ENCODE results near the gene OVCA2. TPM values are rescaled to one million over a fixed set of nuclear protein-coding genes. Genes with fewer than 3 reads are reported as not detected.

Gene OVCA2
- total RNA-seq, 2 donors from 2014 or later, result 28.4 to 35.2 TPM

- H3K27me3 Mint-ChIP-seq, result no peaks in the 10 kb centered on the region
- peaks cover 21% of the 10 kb centered on the region for H3K4me1 Mint-ChIP-seq
- H3K9me3 ChIP-seq (ENCODE audit: control insufficient read depth, low read length, poor library complexity, severe bottlenecking), result no peaks in the 10 kb centered on the region
- H3K4me3 Mint-ChIP-seq, result peak overlapping the region; percentile 73
- DNase-seq (no peak), ATAC-seq (no peak)
- peak overlapping the region; percentile 49 for H3K27ac Mint-ChIP-seq
- H3K36me3 Mint-ChIP-seq (ENCODE audit: low read depth), result no peaks in the 10 kb centered on the region
Measured at GRCh38 chr17:2048805-2049204, 7.0 kb downstream of the OVCA2 start.

- Mint-ChIP-seq H3K27me3 (no peaks in the 10 kb centered on the region), H3K27ac (peak overlapping the region; percentile 49), H3K4me1 (peaks cover 23% of the 10 kb centered on the region), H3K4me3 (peak overlapping the region; percentile 73), H3K36me3 (ENCODE audit: low read depth) (no peaks in the 10 kb centered on the region)
- no peaks in the 10 kb centered on the region for H3K9me3 ChIP-seq (ENCODE audit: control insufficient read depth, low read length, poor library complexity, severe bottlenecking)
- DNase-seq (peak; percentile 86 to 92 (median 91)), ATAC-seq (peak; percentile 71)
Measured at GRCh38 chr17:2049333-2050299, 7.8 kb downstream of the OVCA2 start.

GRCh38 chr17:2050300-2051060 is 8.7 kb downstream of the OVCA2 start:
- no peak overlapping the region for H3K27ac Mint-ChIP-seq

GRCh38 chr17:2051061-2051932 is 9.5 kb downstream of the OVCA2 start:
- no peak for DNase-seq
- no peaks in the 10 kb centered on the region for H3K27me3 Mint-ChIP-seq
- peaks cover 25% of the 10 kb centered on the region for H3K4me1 Mint-ChIP-seq
- peak overlapping the region; percentile 57 for H3K27ac Mint-ChIP-seq
- no peaks in the 10 kb centered on the region for H3K9me3 ChIP-seq (ENCODE audit: control insufficient read depth, low read length, poor library complexity, severe bottlenecking)
- peak overlapping the region; percentile 76 for H3K4me3 Mint-ChIP-seq
- H3K36me3 Mint-ChIP-seq (ENCODE audit: low read depth), result no peaks in the 10 kb centered on the region
- ATAC-seq, result no peak

More at GRCh38 chr17:2050300-2051060, 8.7 kb downstream of the OVCA2 start:
- peak; percentile 29 for ATAC-seq
- H3K36me3 Mint-ChIP-seq (ENCODE audit: low read depth), result no peaks in the 10 kb centered on the region
- H3K9me3 ChIP-seq (ENCODE audit: control insufficient read depth, low read length, poor library complexity, severe bottlenecking), result no peaks in the 10 kb centered on the region
- no peaks in the 10 kb centered on the region for H3K27me3 Mint-ChIP-seq
- DNase-seq, result peak; percentile 62 to 68 (median 67)
- peak overlapping the region; percentile 76 for H3K4me3 Mint-ChIP-seq
- H3K4me1 Mint-ChIP-seq, result peaks cover 25% of the 10 kb centered on the region

- Mint-ChIP-seq H3K4me3 (peak overlapping the region; percentile 71), H3K27me3 (no peaks in the 10 kb centered on the region), H3K27ac (peak overlapping the region; percentile 57), H3K36me3 (ENCODE audit: low read depth) (no peaks in the 10 kb centered on the region), H3K4me1 (peaks cover 27% of the 10 kb centered on the region)
- no peak for DNase-seq
- no peaks in the 10 kb centered on the region for H3K9me3 ChIP-seq (ENCODE audit: control insufficient read depth, low read length, poor library complexity, severe bottlenecking)
- ATAC-seq, result no peak
Measured at GRCh38 chr17:2051933-2052559, 10.2 kb downstream of the OVCA2 start.

GRCh38 chr17:2053380-2054261 is 11.8 kb downstream of the OVCA2 start:
- H3K9me3 ChIP-seq (ENCODE audit: control insufficient read depth, low read length, poor library complexity, severe bottlenecking), result no peaks in the 10 kb centered on the region
- H3K27ac Mint-ChIP-seq, result peak overlapping the region; percentile 79
- H3K4me1 Mint-ChIP-seq, result peaks cover 27% of the 10 kb centered on the region
- H3K27me3 Mint-ChIP-seq, result no peaks in the 10 kb centered on the region
- ATAC-seq (peak; percentile 39), DNase-seq (peak; percentile 66 to 75 (median 67))
- no peaks in the 10 kb centered on the region for H3K36me3 Mint-ChIP-seq (ENCODE audit: low read depth)
- peak overlapping the region; percentile 85 for H3K4me3 Mint-ChIP-seq

- Mint-ChIP-seq H3K27ac (peak overlapping the region; percentile 43), H3K36me3 (ENCODE audit: low read depth) (no peaks in the 10 kb centered on the region), H3K4me3 (peak overlapping the region; percentile 85), H3K27me3 (no peaks in the 10 kb centered on the region), H3K4me1 (peaks cover 27% of the 10 kb centered on the region)
- DNase-seq (no peak), ATAC-seq (no peak)
- no peaks in the 10 kb centered on the region for H3K9me3 ChIP-seq (ENCODE audit: control insufficient read depth, low read length, poor library complexity, severe bottlenecking)
Measured at GRCh38 chr17:2054262-2054511, 12.4 kb downstream of the OVCA2 start.

- no peaks in the 10 kb centered on the region for H3K9me3 ChIP-seq (ENCODE audit: control insufficient read depth, low read length, poor library complexity, severe bottlenecking)
- Mint-ChIP-seq H3K4me1 (peaks cover 27% of the 10 kb centered on the region), H3K27ac (peak within 1 kb of the TSS; percentile 43), H3K27me3 (peaks cover 5% of the 10 kb centered on the region), H3K4me3 (peak within 1 kb of the TSS; percentile 85), H3K36me3 (ENCODE audit: low read depth) (peaks cover 2% of the 10 kb centered on the region)
- DNase-seq (peak; percentile 70 to 79 (median 74)), ATAC-seq (peak; percentile 59)
Measured at GRCh38 chr17:2054512-2055291, 12.9 kb downstream of the OVCA2 start, which contains the start of gene HIC1. Gene HIC1 (plus strand): TSS chr17:2055103. CDS start chr17:2056691, 1,588 bp downstream.

- DNase-seq, result no peak
- no peak for ATAC-seq
- H3K9me3 ChIP-seq (ENCODE audit: control insufficient read depth, low read length, poor library complexity, severe bottlenecking), result no peaks in the 10 kb centered on the region
- H3K4me1 Mint-ChIP-seq, result peaks cover 31% of the 10 kb centered on the region
- H3K36me3 Mint-ChIP-seq (ENCODE audit: low read depth), result peaks cover 5% of the 10 kb centered on the region
- H3K27ac Mint-ChIP-seq, result no peak overlapping the region
- H3K4me3 Mint-ChIP-seq, result peak overlapping the region; percentile 82
- H3K27me3 Mint-ChIP-seq, result peaks cover 6% of the 10 kb centered on the region
Measured at GRCh38 chr17:2055292-2056205, 13.7 kb downstream of the OVCA2 start.

All from T-helper 17 cell (primary cell).